GM23338 (cell line): ENCODE results near the gene WWC1. TPM values are rescaled to one million over a fixed set of nuclear protein-coding genes. Genes with fewer than 3 reads are reported as not detected.

ENCODE experiments used
- ATAC-seq: fragments of 200-7000 bp; cut with Tn5 transposase; 3 replicates; pipeline ENCODE4 v1.9.1; 2020
- DNase-seq: peaks from one replicate; pipeline ENCODE4 v3.0.0-alpha.2; 2015; ENCODE audit warnings: low spot score
- H2AFZ ChIP-seq: fragments of 200-600 bp; sonication (generic); 2 replicates; pipeline ENCODE4 v1.8.0; 2016; ENCODE audit warnings: antibody characterized with exemption, mild to moderate bottlenecking, moderate library complexity
- H3F3A ChIP-seq: fragments of 200-600 bp; sonication (generic); replicated peaks from 2 replicates; pipeline ENCODE4 v1.8.0; 2017; ENCODE audit warnings: antibody characterized with exemption, mixed run types, low read depth
- H3K27ac ChIP-seq: fragments of 200-600 bp; sonication (generic); 2 replicates; pipeline ENCODE4 v1.6.1; 2016; ENCODE audit warnings: low read depth
- H3K27me3 ChIP-seq: fragments of 200-600 bp; sonication (generic); 2 replicates; pipeline ENCODE4 v1.8.0; 2016; ENCODE audit warnings: mild to moderate bottlenecking, mixed run types, moderate library complexity; ENCODE audit not compliant: insufficient read depth
- H3K36me3 ChIP-seq: fragments of 200-600 bp; sonication (generic); 2 replicates; pipeline ENCODE4 v1.8.0; 2016; ENCODE audit warnings: mild to moderate bottlenecking; ENCODE audit not compliant: insufficient read depth
- H3K4me1 ChIP-seq: fragments of 200-600 bp; sonication (generic); 2 replicates; pipeline ENCODE4 v1.8.0; 2016; ENCODE audit warnings: mild to moderate bottlenecking, moderate library complexity; ENCODE audit not compliant: insufficient read depth
- H3K4me2 ChIP-seq: fragments of 200-600 bp; sonication (generic); 2 replicates; pipeline ENCODE4 v1.7.1; 2017; ENCODE audit warnings: mixed run types
- H3K4me3 ChIP-seq: fragments of 200-600 bp; sonication (generic); 2 replicates; pipeline ENCODE4 v1.6.1; 2016; ENCODE audit warnings: mixed run types
- H3K79me2 ChIP-seq: fragments of 200-600 bp; sonication (generic); replicated peaks from 2 replicates; pipeline ENCODE4 v1.8.0; 2017; ENCODE audit warnings: mild to moderate bottlenecking; ENCODE audit not compliant: insufficient read depth
- H3K9me2 ChIP-seq: fragments of 200-600 bp; sonication (generic); 2 replicates; pipeline ENCODE4 v1.8.0; 2017; ENCODE audit not compliant: insufficient read depth
- H4K20me1 ChIP-seq: fragments of 200-600 bp; sonication (generic); replicated peaks from 2 replicates; pipeline ENCODE4 v1.8.0; 2017; ENCODE audit warnings: mild to moderate bottlenecking; ENCODE audit not compliant: insufficient read depth
- H3K27ac Mint-ChIP-seq: 2 replicates; pipeline ENCODE4 v1.8.0; 2020; ENCODE audit warnings: inconsistent platforms, mild to moderate bottlenecking, moderate library complexity, mixed read lengths
- H3K27me3 Mint-ChIP-seq: 3 replicates; pipeline ENCODE4 v1.8.0; 2022; ENCODE audit warnings: low read depth, mild to moderate bottlenecking, moderate library complexity, mixed read lengths, inconsistent platforms; ENCODE audit not compliant: insufficient read depth, poor library complexity
- H3K36me3 Mint-ChIP-seq: 3 replicates; pipeline ENCODE4 v1.8.0; 2021; ENCODE audit warnings: low read depth, mild to moderate bottlenecking, inconsistent platforms, moderate library complexity, mixed read lengths
- H3K4me1 Mint-ChIP-seq: 3 replicates; pipeline ENCODE4 v1.8.0; 2020; ENCODE audit warnings: mild to moderate bottlenecking, inconsistent platforms, mixed read lengths
- H3K4me3 Mint-ChIP-seq: 3 replicates; pipeline ENCODE4 v1.8.0; 2021; ENCODE audit warnings: moderate library complexity, mild to moderate bottlenecking, inconsistent platforms, mixed read lengths
- H3K9me3 Mint-ChIP-seq: 3 replicates; pipeline ENCODE4 v1.8.0; 2020; ENCODE audit warnings: moderate library complexity, mild to moderate bottlenecking, inconsistent platforms, mixed read lengths
- CREB1 ChIP-seq: fragments of 250-450 bp; sonication (Bioruptor Pico); IDR thresholded peaks from 2 replicates; pipeline ENCODE4 v1.5.0; 2020; ENCODE audit warnings: low read depth, mild to moderate bottlenecking, moderate library complexity
- EZH2 ChIP-seq: fragments of 200-600 bp; sonication (generic); IDR thresholded peaks from one replicate; pipeline ENCODE4 v1.8.0; 2017; ENCODE audit warnings: antibody characterized with exemption, mild to moderate bottlenecking, low read depth; ENCODE audit not compliant: unreplicated experiment
- EZH2phosphoT487 ChIP-seq: fragments of 200-600 bp; sonication (generic); IDR thresholded peaks from one replicate; pipeline ENCODE4 v1.8.1; 2018; ENCODE audit warnings: antibody characterized with exemption; ENCODE audit not compliant: unreplicated experiment
- JUNB ChIP-seq: IDR thresholded peaks from one replicate; pipeline ENCODE4 v1.6.1; 2016; ENCODE audit warnings: antibody characterized with exemption; ENCODE audit not compliant: unreplicated experiment
- NANOG ChIP-seq: IDR thresholded peaks from 2 replicates; pipeline ENCODE4 v1.6.1; 2016; ENCODE audit warnings: antibody characterized with exemption, borderline replicate concordance
- POLR2AphosphoS5 ChIP-seq: IDR thresholded peaks from 2 replicates; pipeline ENCODE4 v1.6.1; 2016; ENCODE audit warnings: antibody characterized with exemption, low read depth
- STAT1 ChIP-seq: IDR thresholded peaks from one replicate; pipeline ENCODE4 v1.6.1; 2016; ENCODE audit warnings: antibody characterized with exemption; ENCODE audit not compliant: unreplicated experiment
- ZNF114 ChIP-seq: fragments of 250-450 bp; sonication (Bioruptor Pico); IDR thresholded peaks from 2 replicates; pipeline ENCODE4 v1.5.0; 2020; ENCODE audit warnings: mild to moderate bottlenecking, moderate library complexity
- polyA plus RNA-seq: library from polyadenylated mRNA; unstranded; fragments of >200 nt; fragmentation: Nextera tagmentation; extraction: Ambion mirVana; gene quantifications from 2 replicates; pipeline ENCODE4 v1.2.1, GENCODE V29; 2016
- total RNA-seq: library from RNA; depleted of rRNA; stranded (reverse); fragments of >200 nt; shearing (Covaris generic); gene quantifications from 2 replicates; pipeline ENCODE4 v1.2.3, GENCODE V29; 2014
- TF ChIP-seq, protein P1 (sequence below): IDR thresholded peaks from one replicate; pipeline ENCODE4 v1.6.1; 2018; ENCODE audit warnings: antibody characterized with exemption; ENCODE audit not compliant: unreplicated experiment
- TF ChIP-seq, protein P2 (sequence below): IDR thresholded peaks from 2 replicates; pipeline ENCODE4 v1.6.1; 2016; ENCODE audit warnings: antibody characterized with exemption
- TF ChIP-seq, protein P3 (sequence below): fragments of 250-450 bp; sonication (Bioruptor Pico); IDR thresholded peaks from 2 replicates; pipeline ENCODE4 v1.5.0; 2020; ENCODE audit warnings: mild to moderate bottlenecking, moderate library complexity

Gene WWC1
- total and polyA plus RNA-seq, 2 experiments from 2014 or later = 25.4 to 27.8 TPM

DNA sequence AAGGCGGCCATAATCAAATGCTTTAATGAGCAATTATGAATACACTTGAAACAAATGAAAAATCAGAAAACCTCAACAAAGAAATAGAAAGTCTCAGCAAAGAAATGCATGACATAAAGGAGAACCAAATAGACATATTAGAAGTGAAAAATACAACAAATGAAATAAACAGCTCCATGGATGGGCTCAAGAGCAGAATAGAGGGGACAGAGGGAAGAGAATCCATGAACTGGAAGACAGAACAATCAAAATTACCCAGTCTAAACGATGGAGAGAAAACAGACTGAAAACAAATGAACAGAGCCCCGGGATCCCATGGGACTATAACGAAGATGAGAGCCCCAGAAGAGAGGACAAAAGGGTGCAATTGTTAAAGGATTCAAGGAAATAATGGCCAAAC, 6.6 kb upstream of the WWC1 start:
- no peak overlapping the region for H3K27ac ChIP-seq
- H3K27ac Mint-ChIP-seq = no peak overlapping the region
- no peaks in the 10 kb centered on the region for H4K20me1 ChIP-seq
- no peaks in the 10 kb centered on the region for H3K79me2 ChIP-seq
- H3K27me3 ChIP-seq = no peaks in the 10 kb centered on the region
- peaks cover 40% of the 10 kb centered on the region for H3K4me1 Mint-ChIP-seq
- no peak overlapping the region for H3K4me3 ChIP-seq
- H3F3A ChIP-seq = no peaks in the 10 kb centered on the region
- no peaks in the 10 kb centered on the region for H3K9me2 ChIP-seq
- ATAC-seq (no peak), DNase-seq (no peak)
- H3K27me3 Mint-ChIP-seq = peaks cover 9% of the 10 kb centered on the region
- no peaks in the 10 kb centered on the region for H3K9me3 Mint-ChIP-seq
- no peaks in the 10 kb centered on the region for H3K36me3 ChIP-seq
- TF ChIP-seq EZH2 (no peak), POLR2AphosphoS5 (no peak), JUNB (no peak), STAT1 (no peak), CREB1 (no peak), ZNF114 (no peak)
- TF ChIP-seq, protein P1, sequence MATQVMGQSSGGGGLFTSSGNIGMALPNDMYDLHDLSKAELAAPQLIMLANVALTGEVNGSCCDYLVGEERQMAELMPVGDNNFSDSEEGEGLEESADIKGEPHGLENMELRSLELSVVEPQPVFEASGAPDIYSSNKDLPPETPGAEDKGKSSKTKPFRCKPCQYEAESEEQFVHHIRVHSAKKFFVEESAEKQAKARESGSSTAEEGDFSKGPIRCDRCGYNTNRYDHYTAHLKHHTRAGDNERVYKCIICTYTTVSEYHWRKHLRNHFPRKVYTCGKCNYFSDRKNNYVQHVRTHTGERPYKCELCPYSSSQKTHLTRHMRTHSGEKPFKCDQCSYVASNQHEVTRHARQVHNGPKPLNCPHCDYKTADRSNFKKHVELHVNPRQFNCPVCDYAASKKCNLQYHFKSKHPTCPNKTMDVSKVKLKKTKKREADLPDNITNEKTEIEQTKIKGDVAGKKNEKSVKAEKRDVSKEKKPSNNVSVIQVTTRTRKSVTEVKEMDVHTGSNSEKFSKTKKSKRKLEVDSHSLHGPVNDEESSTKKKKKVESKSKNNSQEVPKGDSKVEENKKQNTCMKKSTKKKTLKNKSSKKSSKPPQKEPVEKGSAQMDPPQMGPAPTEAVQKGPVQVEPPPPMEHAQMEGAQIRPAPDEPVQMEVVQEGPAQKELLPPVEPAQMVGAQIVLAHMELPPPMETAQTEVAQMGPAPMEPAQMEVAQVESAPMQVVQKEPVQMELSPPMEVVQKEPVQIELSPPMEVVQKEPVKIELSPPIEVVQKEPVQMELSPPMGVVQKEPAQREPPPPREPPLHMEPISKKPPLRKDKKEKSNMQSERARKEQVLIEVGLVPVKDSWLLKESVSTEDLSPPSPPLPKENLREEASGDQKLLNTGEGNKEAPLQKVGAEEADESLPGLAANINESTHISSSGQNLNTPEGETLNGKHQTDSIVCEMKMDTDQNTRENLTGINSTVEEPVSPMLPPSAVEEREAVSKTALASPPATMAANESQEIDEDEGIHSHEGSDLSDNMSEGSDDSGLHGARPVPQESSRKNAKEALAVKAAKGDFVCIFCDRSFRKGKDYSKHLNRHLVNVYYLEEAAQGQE = no peak
- no peak overlapping the region for H3K4me3 Mint-ChIP-seq
- no peak overlapping the region for H2AFZ ChIP-seq
- H3K4me1 ChIP-seq = peaks cover 9% of the 10 kb centered on the region
- no peak overlapping the region for H3K4me2 ChIP-seq
- H3K36me3 Mint-ChIP-seq = no peaks in the 10 kb centered on the region

DNA sequence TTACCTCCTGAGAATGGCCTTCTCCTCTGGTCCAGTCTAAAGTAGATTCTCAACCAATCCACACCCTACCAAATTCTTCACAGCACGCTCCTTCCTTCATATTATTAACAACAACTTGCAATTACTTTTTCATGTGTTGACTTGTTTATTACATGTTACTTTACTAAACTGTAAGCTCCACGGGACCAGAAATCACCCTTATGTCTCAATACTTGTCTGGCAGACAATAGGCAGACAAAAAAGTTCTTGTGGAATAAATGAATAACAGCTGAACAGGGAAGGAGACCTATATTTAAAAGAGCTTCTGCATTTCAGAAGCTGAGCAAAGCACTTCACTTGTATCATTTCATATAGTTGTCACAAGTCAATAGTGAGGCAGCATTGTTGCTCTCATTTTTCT, 5.7 kb upstream of the WWC1 start:
- H3K36me3 ChIP-seq = no peaks in the 10 kb centered on the region
- H2AFZ ChIP-seq = no peak overlapping the region
- H3K4me2 ChIP-seq = 0 out of 2 replicates have a peak overlapping the region, but pooled peaks have one; percentile 59
- H3K27me3 ChIP-seq = no peaks in the 10 kb centered on the region
- no peak overlapping the region for H3K27ac ChIP-seq
- no peaks in the 10 kb centered on the region for H3F3A ChIP-seq
- no peak overlapping the region for H3K4me3 ChIP-seq
- no peaks in the 10 kb centered on the region for H4K20me1 ChIP-seq
- Mint-ChIP-seq H3K27ac (no peak overlapping the region), H3K4me3 (no peak overlapping the region), H3K4me1 (peaks cover 45% of the 10 kb centered on the region), H3K27me3 (peaks cover 9% of the 10 kb centered on the region), H3K9me3 (no peaks in the 10 kb centered on the region), H3K36me3 (no peaks in the 10 kb centered on the region)
- DNase-seq (no peak), ATAC-seq (no peak)
- H3K4me1 ChIP-seq = peaks cover 9% of the 10 kb centered on the region
- H3K9me2 ChIP-seq = no peaks in the 10 kb centered on the region
- no peaks in the 10 kb centered on the region for H3K79me2 ChIP-seq
- TF ChIP-seq NANOG (no peak), EZH2phosphoT487 (no peak), STAT1 (no peak), ZNF114 (no peak), EZH2 (no peak)
- TF ChIP-seq, protein P2, sequence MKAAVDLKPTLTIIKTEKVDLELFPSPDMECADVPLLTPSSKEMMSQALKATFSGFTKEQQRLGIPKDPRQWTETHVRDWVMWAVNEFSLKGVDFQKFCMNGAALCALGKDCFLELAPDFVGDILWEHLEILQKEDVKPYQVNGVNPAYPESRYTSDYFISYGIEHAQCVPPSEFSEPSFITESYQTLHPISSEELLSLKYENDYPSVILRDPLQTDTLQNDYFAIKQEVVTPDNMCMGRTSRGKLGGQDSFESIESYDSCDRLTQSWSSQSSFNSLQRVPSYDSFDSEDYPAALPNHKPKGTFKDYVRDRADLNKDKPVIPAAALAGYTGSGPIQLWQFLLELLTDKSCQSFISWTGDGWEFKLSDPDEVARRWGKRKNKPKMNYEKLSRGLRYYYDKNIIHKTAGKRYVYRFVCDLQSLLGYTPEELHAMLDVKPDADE = no peak
- TF ChIP-seq, protein P3, sequence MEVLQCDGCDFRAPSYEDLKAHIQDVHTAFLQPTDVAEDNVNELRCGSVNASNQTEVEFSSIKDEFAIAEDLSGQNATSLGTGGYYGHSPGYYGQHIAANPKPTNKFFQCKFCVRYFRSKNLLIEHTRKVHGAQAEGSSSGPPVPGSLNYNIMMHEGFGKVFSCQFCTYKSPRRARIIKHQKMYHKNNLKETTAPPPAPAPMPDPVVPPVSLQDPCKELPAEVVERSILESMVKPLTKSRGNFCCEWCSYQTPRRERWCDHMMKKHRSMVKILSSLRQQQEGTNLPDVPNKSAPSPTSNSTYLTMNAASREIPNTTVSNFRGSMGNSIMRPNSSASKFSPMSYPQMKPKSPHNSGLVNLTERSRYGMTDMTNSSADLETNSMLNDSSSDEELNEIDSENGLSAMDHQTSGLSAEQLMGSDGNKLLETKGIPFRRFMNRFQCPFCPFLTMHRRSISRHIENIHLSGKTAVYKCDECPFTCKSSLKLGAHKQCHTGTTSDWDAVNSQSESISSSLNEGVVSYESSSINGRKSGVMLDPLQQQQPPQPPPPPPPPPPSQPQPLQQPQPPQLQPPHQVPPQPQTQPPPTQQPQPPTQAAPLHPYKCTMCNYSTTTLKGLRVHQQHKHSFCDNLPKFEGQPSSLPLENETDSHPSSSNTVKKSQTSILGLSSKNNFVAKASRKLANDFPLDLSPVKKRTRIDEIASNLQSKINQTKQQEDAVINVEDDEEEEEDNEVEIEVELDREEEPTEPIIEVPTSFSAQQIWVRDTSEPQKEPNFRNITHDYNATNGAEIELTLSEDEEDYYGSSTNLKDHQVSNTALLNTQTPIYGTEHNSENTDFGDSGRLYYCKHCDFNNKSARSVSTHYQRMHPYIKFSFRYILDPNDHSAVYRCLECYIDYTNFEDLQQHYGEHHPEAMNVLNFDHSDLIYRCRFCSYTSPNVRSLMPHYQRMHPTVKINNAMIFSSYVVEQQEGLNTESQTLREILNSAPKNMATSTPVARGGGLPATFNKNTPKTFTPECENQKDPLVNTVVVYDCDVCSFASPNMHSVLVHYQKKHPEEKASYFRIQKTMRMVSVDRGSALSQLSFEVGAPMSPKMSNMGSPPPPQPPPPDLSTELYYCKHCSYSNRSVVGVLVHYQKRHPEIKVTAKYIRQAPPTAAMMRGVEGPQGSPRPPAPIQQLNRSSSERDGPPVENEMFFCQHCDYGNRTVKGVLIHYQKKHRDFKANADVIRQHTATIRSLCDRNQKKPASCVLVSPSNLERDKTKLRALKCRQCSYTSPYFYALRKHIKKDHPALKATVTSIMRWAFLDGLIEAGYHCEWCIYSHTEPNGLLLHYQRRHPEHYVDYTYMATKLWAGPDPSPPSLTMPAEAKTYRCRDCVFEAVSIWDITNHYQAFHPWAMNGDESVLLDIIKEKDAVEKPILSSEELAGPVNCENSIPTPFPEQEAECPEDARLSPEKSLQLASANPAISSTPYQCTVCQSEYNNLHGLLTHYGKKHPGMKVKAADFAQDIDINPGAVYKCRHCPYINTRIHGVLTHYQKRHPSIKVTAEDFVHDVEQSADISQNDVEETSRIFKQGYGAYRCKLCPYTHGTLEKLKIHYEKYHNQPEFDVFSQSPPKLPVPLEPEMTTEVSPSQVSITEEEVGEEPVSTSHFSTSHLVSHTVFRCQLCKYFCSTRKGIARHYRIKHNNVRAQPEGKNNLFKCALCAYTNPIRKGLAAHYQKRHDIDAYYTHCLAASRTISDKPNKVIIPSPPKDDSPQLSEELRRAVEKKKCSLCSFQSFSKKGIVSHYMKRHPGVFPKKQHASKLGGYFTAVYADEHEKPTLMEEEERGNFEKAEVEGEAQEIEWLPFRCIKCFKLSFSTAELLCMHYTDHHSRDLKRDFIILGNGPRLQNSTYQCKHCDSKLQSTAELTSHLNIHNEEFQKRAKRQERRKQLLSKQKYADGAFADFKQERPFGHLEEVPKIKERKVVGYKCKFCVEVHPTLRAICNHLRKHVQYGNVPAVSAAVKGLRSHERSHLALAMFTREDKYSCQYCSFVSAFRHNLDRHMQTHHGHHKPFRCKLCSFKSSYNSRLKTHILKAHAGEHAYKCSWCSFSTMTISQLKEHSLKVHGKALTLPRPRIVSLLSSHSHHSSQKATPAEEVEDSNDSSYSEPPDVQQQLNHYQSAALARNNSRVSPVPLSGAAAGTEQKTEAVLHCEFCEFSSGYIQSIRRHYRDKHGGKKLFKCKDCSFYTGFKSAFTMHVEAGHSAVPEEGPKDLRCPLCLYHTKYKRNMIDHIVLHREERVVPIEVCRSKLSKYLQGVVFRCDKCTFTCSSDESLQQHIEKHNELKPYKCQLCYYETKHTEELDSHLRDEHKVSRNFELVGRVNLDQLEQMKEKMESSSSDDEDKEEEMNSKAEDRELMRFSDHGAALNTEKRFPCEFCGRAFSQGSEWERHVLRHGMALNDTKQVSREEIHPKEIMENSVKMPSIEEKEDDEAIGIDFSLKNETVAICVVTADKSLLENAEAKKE (CRISPR knock-in tag) = no peak
